Panc1 (cell line): Measurements from ENCODE around the gene IL19. TPM values are rescaled to one million over a fixed set of nuclear protein-coding genes. Genes with fewer than 3 reads are reported as not detected.

ENCODE experiments used
- ATAC-seq: fragments of 200-7000 bp; cut with Tn5 transposase; 2 replicates; pipeline ENCODE4 v1.9.1; 2020; ENCODE audit warnings: mild to moderate bottlenecking, moderate library complexity
- BruUV-seq: library from RNA; stranded (reverse); fragments of 400-500 nt; replicated peaks from 2 replicates; lab custom pipeline; 2021; lab: Mats Ljungman, UMichigan
- CTCF ChIA-PET: fragments of 300-600 bp; sonication (Branson Sonifier 250); formaldehyde crosslinking; loops from one replicate; lab custom pipeline; 2022; ENCODE audit warnings: antibody characterized with exemption; lab: Charles Lee
- POLR2A ChIA-PET: fragments of 300-600 bp; sonication (Branson Sonifier 250); formaldehyde crosslinking; loops from one replicate; lab custom pipeline; 2022; ENCODE audit warnings: antibody characterized with exemption; lab: Charles Lee
- DNase-seq: peaks from one replicate; pipeline ENCODE4 v3.0.0-alpha.2; 2010; ENCODE audit warnings: low read depth, low spot score
- H3K27ac ChIP-seq: 2 replicates; pipeline ENCODE4 v1.5.1; 2011; ENCODE audit warnings: mild to moderate bottlenecking, low read length, inconsistent platforms
- H3K27me3 ChIP-seq: fragments of 200-500 bp; sonication (Bioruptor generic); 2 replicates; pipeline ENCODE4 v1.6.0; 2014; ENCODE audit warnings: low read length, inconsistent platforms; ENCODE audit not compliant: control insufficient read depth, insufficient read depth
- H3K36me3 ChIP-seq: fragments of 200-500 bp; sonication (Bioruptor generic); 2 replicates; pipeline ENCODE4 v1.5.1; 2014; ENCODE audit warnings: inconsistent platforms, mild to moderate bottlenecking, low read length, moderate library complexity; ENCODE audit not compliant: control insufficient read depth, insufficient read depth
- H3K4me1 ChIP-seq: 2 replicates; pipeline ENCODE4 v1.5.1; 2011; ENCODE audit warnings: inconsistent platforms, mild to moderate bottlenecking, low read length, moderate library complexity; ENCODE audit not compliant: control insufficient read depth, insufficient read depth
- H3K4me3 ChIP-seq, 2 experiments: 2 replicates each; pipeline ENCODE4 v1.5.1; 2011 to 2012; ENCODE audit warnings: low read depth in 2 of 2, low read length in 2 of 2, mild to moderate bottlenecking in 2 of 2, inconsistent platforms in 1 of 2, moderate library complexity in 1 of 2
- H3K9me3 ChIP-seq: fragments of 200-500 bp; sonication (Bioruptor generic); 2 replicates; pipeline ENCODE4 v1.5.1; 2014; ENCODE audit warnings: low read depth, mild to moderate bottlenecking, inconsistent platforms, low read length, moderate library complexity; ENCODE audit not compliant: control insufficient read depth, insufficient read depth
- CTCF ChIP-seq: fragments of 450-650 bp; IDR thresholded peaks from 2 replicates; pipeline ENCODE4 v1.5.1; 2017; ENCODE audit warnings: mild to moderate bottlenecking
- POLR2AphosphoS5 ChIP-seq: IDR thresholded peaks from 2 replicates; pipeline ENCODE4 v1.6.1; 2012; ENCODE audit warnings: mild to moderate bottlenecking, low read depth, low read length, moderate library complexity
- REST ChIP-seq, 2 experiments: IDR thresholded peaks; 2 replicates each; pipeline ENCODE4 v1.6.1; 2011 to 2012; ENCODE audit warnings: low read depth in 2 of 2, control low read depth in 1 of 2, low read length in 1 of 2, mild to moderate bottlenecking in 1 of 2, moderate library complexity in 1 of 2; ENCODE audit not compliant: insufficient read depth in 1 of 2
- SIN3A ChIP-seq: IDR thresholded peaks from 2 replicates; pipeline ENCODE4 v1.6.1; 2012; ENCODE audit warnings: low read depth, mild to moderate bottlenecking, low read length, moderate library complexity, borderline replicate concordance; ENCODE audit not compliant: insufficient read depth
- TCF7L2 ChIP-seq: IDR thresholded peaks from 2 replicates; pipeline ENCODE4 v1.6.1; 2011; ENCODE audit warnings: mild to moderate bottlenecking, low read depth, low read length, inconsistent platforms
- in situ Hi-C: cut with HindIII; loops from 2 replicates; pipeline ENCODE4 v1.10.0; 2016; ENCODE audit warnings: low sequenced_read_pairs, low pct_unique_long_range_greater_than_20kb
- intact Hi-C: fragments of 100-400 bp; cut with micrococcal nuclease; formaldehyde crosslinking; loops from one replicate; pipeline ENCODE4 v1.10.0; 2022; ENCODE audit not compliant: unreplicated experiment
- total RNA-seq: library from RNA; stranded (reverse); gene quantifications from one replicate; pipeline ENCODE4 v1.2.1, GENCODE V29; 2021; ENCODE audit not compliant: unreplicated experiment

IL19 gene
- total RNA-seq, 1 experiment from 2014 or later = not detected

GRCh38 chr1:206798384-206798996, 27.9 kb downstream of the IL19 start:
- Histone ChIP-seq H3K9me3 (no peaks in the 10 kb centered on the region), H3K4me3 (no peak overlapping the region), H3K4me1 (no peaks in the 10 kb centered on the region), H3K36me3 (no peaks in the 10 kb centered on the region), H3K27me3 (no peaks in the 10 kb centered on the region), H3K27ac (no peak overlapping the region)
- DNase-seq (no peak), ATAC-seq (no peak)
- BruUV-seq = no TSS peak
- TF ChIP-seq POLR2AphosphoS5 = no peak
- peak; percentile 44 for TF ChIP-seq CTCF
- no peak for TF ChIP-seq REST (IDR thresholded peaks at IDR 0.05; ENCODE audit: insufficient read depth in 1 of 2, low read depth in 2 of 2, low read length in 1 of 2)
- TF ChIP-seq TCF7L2 = no peak
- no peak for TF ChIP-seq SIN3A
- ChIA-PET POLR2A (no interaction called here), CTCF (no interaction called here)
- intact Hi-C loops (no loop called here), in situ Hi-C loops (no loop called here)

DNA sequence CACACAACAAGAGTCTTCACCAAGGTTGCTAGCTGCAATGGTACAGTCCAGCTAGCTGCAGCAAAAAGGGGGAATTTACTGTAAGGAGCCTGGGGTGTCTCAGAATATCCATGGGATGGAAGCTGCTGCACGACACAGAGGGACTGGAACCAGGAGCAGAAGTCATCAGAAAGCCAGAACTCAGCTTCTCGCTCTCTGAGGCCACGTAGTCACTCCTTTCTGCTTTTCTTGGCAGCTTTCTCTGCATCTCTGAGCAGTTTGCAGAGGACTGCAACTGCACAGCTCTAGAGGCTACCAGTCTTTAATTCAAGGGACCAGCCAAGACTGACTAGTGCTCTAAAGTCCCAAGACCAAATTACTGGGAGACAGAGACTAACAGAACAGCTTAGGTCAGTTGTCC, 28.7 kb downstream of the IL19 start:
- intact Hi-C loops = no loop called here
- POLR2A ChIA-PET = no interaction called here
- no peaks in the 10 kb centered on the region for H3K9me3 ChIP-seq
- CTCF ChIA-PET = no interaction called here
- H3K36me3 ChIP-seq = no peaks in the 10 kb centered on the region
- ATAC-seq (no peak), DNase-seq (no peak)
- no peaks in the 10 kb centered on the region for H3K4me1 ChIP-seq
- H3K4me3 ChIP-seq = no peak overlapping the region
- H3K27ac ChIP-seq = no peak overlapping the region
- H3K27me3 ChIP-seq = no peaks in the 10 kb centered on the region
- in situ Hi-C loops = no loop called here
- BruUV-seq = no TSS peak
- TF ChIP-seq CTCF (no peak), POLR2AphosphoS5 (no peak), REST (IDR thresholded peaks at IDR 0.05; ENCODE audit: insufficient read depth in 1 of 2, low read depth in 2 of 2, low read length in 1 of 2) (no peak), SIN3A (no peak), TCF7L2 (no peak)
